ENCODE results near the gene CROCC.

- no peak for TF ChIP-seq POLR2AphosphoS5 (IDR thresholded peaks at IDR 0.05)
- TF ChIP-seq CTCF (IDR thresholded peaks at IDR 0.05): no peak
Observed at GRCh38 chr1:16927711-16928485, 6.2 kb downstream of the CROCC start.
